Esophagus muscularis mucosa (tissue), 4 donors: ENCODE data around the gene PRR7. TPM values are rescaled to one million over a fixed set of nuclear protein-coding genes. Genes with fewer than 3 reads are reported as not detected.

Experiments
- DNase-seq: peaks from one replicate; pipeline ENCODE4 v3.0.0-alpha.2; 2017; ENCODE audit errors: extremely low spot score
- H3K27ac ChIP-seq, 4 donors: fragments of 200-600 bp; sonication (generic); replicated peaks in 1 of 4; 1 replicate in 3 of 4; 2 replicates in 1 of 4; pipeline ENCODE4 v1.5.1; 2016 to 2019; ENCODE audit warnings: mild to moderate bottlenecking in 1 of 4
- H3K27me3 ChIP-seq, 4 donors: fragments of 200-600 bp; sonication (generic); one replicate each; pipeline versions ENCODE4 v1.5.1 to v1.6.0; 2016 to 2019
- H3K36me3 ChIP-seq, 4 donors: fragments of 200-600 bp; sonication (generic); one replicate each; pipeline ENCODE4 v1.5.1; 2016 to 2019
- H3K4me1 ChIP-seq, 4 donors: fragments of 200-600 bp; sonication (generic); one replicate each; pipeline ENCODE4 v1.5.1; 2016 to 2019
- H3K4me3 ChIP-seq, 4 donors: fragments of 200-600 bp; sonication (generic); 1 replicate in 2 of 4; 2 replicates in 2 of 4; pipeline ENCODE4 v1.5.1; 2016 to 2019; ENCODE audit warnings: mild to moderate bottlenecking in 4 of 4, moderate library complexity in 1 of 4
- H3K9me3 ChIP-seq, 4 donors: fragments of 200-600 bp; sonication (generic); 1 replicate in 3 of 4; 2 replicates in 1 of 4; pipeline ENCODE4 v1.5.1; 2016 to 2019
- CTCF ChIP-seq, 3 experiments: fragments of 200-600 bp in 2 of 3; fragments of 450-650 bp in 1 of 3; sonication (generic) in 2 of 3; IDR thresholded peaks; one replicate each; pipeline ENCODE4 v1.5.1; 2017 to 2019; ENCODE audit warnings: antibody characterized with exemption in 3 of 3, mild to moderate bottlenecking in 2 of 3, moderate library complexity in 1 of 3
- EP300 ChIP-seq: sonication (generic); formaldehyde crosslinking; IDR thresholded peaks from one replicate; pipeline ENCODE4 v1.6.1; 2017; ENCODE audit warnings: antibody characterized with exemption
- POLR2A ChIP-seq: fragments of 450-650 bp; IDR thresholded peaks from one replicate; pipeline ENCODE4 v1.6.1; 2017; ENCODE audit warnings: antibody characterized with exemption, moderate library complexity, mild to moderate bottlenecking, low read depth
- POLR2AphosphoS5 ChIP-seq, 2 donors: sonication (generic); formaldehyde crosslinking; IDR thresholded peaks; one replicate each; pipeline ENCODE4 v1.6.1; 2017; ENCODE audit warnings: antibody characterized with exemption in 2 of 2
- WGBS: methylation state at CpG from one replicate; pipeline ENCODE4 v1.1.5; 2018; 5-methylcytosine and 5-hydroxymethylcytosine counted together
- intact Hi-C: fragments of 100-400 bp; cut with DNase I; formaldehyde crosslinking; loops from one replicate; pipeline ENCODE4 v1.15.1; 2023
- total RNA-seq, 4 donors: library from RNA; depleted of rRNA; stranded (reverse); fragments of >200 nt; gene quantifications; one replicate each; pipeline versions ENCODE4 v1.1.0 to v1.2.1, GENCODE V29; 2016

The PRR7 gene
- total RNA-seq, 4 donors from 2014 or later: 0.42 to 2.5 (median 1.6) TPM

DNA sequence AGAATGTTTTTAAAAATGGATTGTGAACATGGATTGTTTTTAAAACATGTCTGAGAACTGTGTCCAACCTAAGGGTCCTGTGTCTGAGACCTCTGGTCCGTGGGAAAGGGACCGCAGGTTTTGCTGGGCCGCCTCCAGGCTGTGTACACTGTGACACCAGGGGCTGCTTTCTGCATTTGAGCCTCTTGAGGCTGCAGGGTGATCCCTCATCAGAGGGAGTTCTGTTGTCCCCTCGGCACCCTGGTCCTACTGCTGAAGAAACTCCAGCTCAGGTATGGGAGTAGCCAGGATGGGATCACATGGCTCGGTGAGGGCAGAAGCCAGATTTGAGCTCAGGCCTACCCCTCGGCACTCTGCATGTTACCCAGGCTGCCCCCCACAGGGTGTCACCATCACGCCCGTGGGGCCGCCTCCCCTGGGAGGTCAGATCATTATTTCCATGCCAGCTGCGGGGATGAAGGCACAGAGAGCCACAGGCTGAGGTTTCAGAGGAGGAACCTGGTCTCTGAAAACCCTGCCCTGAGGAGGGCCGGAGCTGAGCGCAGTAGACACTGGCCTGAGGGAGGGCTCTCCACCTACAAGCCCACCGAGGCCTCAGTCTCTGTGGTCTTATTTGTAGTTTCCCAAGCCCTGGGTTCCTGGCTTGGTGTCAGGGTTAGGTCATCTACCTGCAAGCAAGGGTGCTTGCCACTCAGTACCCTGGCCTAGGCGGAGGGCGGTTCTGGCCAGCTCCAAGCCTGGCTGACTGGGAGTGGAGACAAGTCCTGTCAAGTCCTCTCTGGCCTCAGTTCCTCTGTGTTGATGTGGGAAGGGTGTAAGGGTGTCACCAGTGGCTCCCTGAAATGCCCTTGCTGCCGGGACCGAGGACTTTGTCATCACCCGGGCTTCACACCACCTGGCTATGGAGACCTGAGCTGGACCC lies 2.8 kb downstream of the PRR7 start:
- intact Hi-C loops: loop anchor here (10.0 kb wide), 1 partner anchor 135 kb away; the partner anchor contains the start of gene MXD3
- H3K4me3 ChIP-seq: no peak overlapping the region
- no peaks in the 10 kb centered on the region for H3K9me3 ChIP-seq
- H3K36me3 ChIP-seq: no peaks in the 10 kb centered on the region
- H3K27ac ChIP-seq: no peak overlapping the region
- no peak for DNase-seq
- peaks cover 31 to 42% (median 39%) of the 10 kb centered on the region in 4 donors for H3K4me1 ChIP-seq
- peaks cover 0 to 71% (median 9%) of the 10 kb centered on the region in 4 donors for H3K27me3 ChIP-seq
- no peak for TF ChIP-seq CTCF (IDR thresholded peaks at IDR 0.05)
- no peak for TF ChIP-seq POLR2A
- no peak for TF ChIP-seq POLR2AphosphoS5 (IDR thresholded peaks at IDR 0.05)
- TF ChIP-seq EP300: no peak
- WGBS: 87% methylated on average over 9 of the region's 18 CpGs

GRCh38 chr5:177450667-177451424 lies 4.2 kb downstream of the PRR7 start:
- Histone ChIP-seq H3K27ac (no peak overlapping the region), H3K36me3 (no peaks in the 10 kb centered on the region), H3K9me3 (no peaks in the 10 kb centered on the region), H3K27me3 (peaks cover 0 to 71% (median 9%) of the 10 kb centered on the region in 4 donors), H3K4me1 (peaks cover 33 to 49% (median 47%) of the 10 kb centered on the region in 4 donors), H3K4me3 (no peak overlapping the region)
- 87% methylated on average over 8 of the region's 10 CpGs for WGBS
- DNase-seq: no peak
- intact Hi-C loops: loop anchor here (10.0 kb wide), 1 partner anchor 136 kb away; the partner anchor contains the start of gene MXD3
- TF ChIP-seq CTCF (IDR thresholded peaks at IDR 0.05): no peak
- no peak for TF ChIP-seq POLR2AphosphoS5 (IDR thresholded peaks at IDR 0.05)
- no peak for TF ChIP-seq EP300
- TF ChIP-seq POLR2A: no peak

DNA sequence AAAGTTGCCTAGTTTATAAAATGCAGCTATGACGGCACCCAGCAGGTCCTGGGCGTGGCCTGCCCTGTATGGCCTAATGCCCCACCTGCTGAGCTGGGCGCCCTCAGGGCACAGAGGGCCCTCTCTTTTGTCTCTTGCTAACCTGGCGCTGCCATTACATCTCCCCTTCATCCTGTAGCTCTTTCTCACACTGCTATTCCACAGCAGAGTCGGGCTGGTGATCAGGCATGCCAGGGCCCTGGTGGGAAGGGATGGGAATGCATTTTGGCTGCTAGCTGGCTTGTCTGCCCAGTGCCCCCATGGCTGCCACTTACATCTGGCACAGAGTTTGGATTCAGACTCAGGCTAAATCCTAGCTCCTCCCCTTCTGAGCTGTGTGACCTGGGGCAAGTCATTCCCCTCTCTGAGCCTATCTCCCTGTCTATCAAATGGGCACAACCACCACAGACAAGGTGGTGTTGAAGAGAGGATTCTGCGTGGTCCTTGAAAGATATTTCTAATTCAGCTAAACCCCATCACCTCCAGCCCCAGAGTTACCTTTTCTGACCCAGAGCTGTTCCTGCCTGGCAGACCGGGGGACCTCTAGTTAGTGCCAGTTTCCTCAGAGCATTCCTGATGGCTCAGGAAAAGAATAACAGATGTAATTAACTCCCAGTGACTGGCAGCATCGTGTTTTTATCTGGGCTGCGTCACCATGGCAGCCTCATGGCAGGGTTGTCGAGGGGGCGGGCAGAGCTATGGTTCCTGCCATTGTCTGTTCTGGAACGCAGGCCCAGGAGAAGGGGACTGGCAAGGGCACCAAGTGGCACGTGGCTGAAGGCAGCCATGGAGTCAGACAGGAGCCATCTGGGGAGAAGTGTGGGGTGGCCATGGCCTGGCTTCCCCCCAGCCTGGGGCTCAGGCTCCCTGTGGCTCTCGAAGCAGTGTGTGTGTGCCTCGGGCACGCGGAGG lies 6.3 kb downstream of the PRR7 start:
- TF ChIP-seq EP300 (no peak), CTCF (IDR thresholded peaks at IDR 0.05) (no peak), POLR2AphosphoS5 (IDR thresholded peaks at IDR 0.05) (no peak), POLR2A (no peak)
- H3K9me3 ChIP-seq: no peaks in the 10 kb centered on the region
- intact Hi-C loops: loop anchor here (10.0 kb wide), 1 partner anchor 138 kb away; the partner anchor contains the start of gene MXD3
- H3K27ac ChIP-seq: no peak overlapping the region
- peaks cover 0 to 13% (median 5%) of the 10 kb centered on the region in 4 donors for H3K36me3 ChIP-seq
- H3K27me3 ChIP-seq: peaks cover 0 to 54% (median 6%) of the 10 kb centered on the region in 4 donors
- H3K4me1 ChIP-seq: peaks cover 31 to 49% (median 46%) of the 10 kb centered on the region in 4 donors
- no peak overlapping the region for H3K4me3 ChIP-seq
- no peak for DNase-seq
- WGBS: 82% methylated on average over 16 of the region's 17 CpGs

DNA sequence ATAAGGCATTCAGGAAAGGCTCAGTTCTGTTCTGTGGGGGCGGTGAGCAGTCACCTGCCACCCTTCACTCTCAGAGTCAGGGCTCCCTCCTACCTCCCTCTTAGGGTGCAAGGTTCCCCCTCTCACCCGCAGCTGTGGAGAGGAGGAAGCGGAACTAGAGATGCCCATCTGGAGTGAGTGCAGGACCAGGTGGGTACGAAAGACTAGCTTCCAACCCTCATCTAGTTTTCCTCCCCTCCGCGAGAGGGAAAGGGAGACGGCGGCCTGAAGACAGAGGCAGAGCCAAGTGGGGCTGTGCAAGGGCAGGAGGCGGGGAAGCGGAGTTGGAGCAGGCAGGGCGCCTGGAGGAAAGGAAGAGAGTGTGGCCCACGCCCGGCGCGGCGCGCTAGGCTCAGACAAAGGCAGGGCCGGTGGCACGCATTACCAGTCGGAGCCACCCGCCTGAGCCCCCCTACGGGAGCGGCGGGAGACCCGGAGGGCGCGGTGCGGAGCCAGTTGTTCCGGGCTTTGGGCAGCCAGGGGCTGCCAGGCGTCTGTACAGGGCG lies 7.3 kb downstream of the PRR7 start:
- peaks cover 0 to 23% (median 15%) of the 10 kb centered on the region in 4 donors for H3K36me3 ChIP-seq
- no peaks in the 10 kb centered on the region for H3K9me3 ChIP-seq
- peak overlapping the region; percentile 62 to 73 (median 68) for H3K4me3 ChIP-seq
- DNase-seq: no peak
- intact Hi-C loops: loop anchor here (1.0 to 10.0 kb wide), 5 partner anchors 27 to 139 kb away; partner anchors contain the start of genes GRK6 and MXD3
- peaks cover 25 to 49% (median 44%) of the 10 kb centered on the region in 4 donors for H3K4me1 ChIP-seq
- 7% methylated on average over 30 of the region's 31 CpGs for WGBS
- peak overlapping the region; percentile 70 to 83 (median 79) for H3K27ac ChIP-seq
- peaks cover 0 to 44% (median 5%) of the 10 kb centered on the region in 4 donors for H3K27me3 ChIP-seq
- TF ChIP-seq POLR2AphosphoS5 (IDR thresholded peaks at IDR 0.05) (no peak), POLR2A (no peak), CTCF (IDR thresholded peaks at IDR 0.05) (no peak), EP300 (no peak)
